RWPE1 (cell line): ENCODE measurements around the gene CCBE1.

Experiments
- CTCF ChIA-PET: fragments of 350-600 bp; sonication (Branson Sonifier 250); formaldehyde crosslinking; extraction: SDS; loops from one replicate; lab custom pipeline; 2021; lab: Yijun Ruan, JAX
- POLR2A ChIA-PET: fragments of 400-600 bp; formaldehyde crosslinking; extraction: SDS; loops from one replicate; lab custom pipeline; 2020; ENCODE audit warnings: antibody characterized with exemption; ENCODE audit not compliant: low non-redundant PET; lab: Yijun Ruan, JAX
- DNase-seq: peaks from one replicate; pipeline ENCODE4 v3.0.0; 2012; ENCODE audit warnings: low spot score
- H3K27ac ChIP-seq: fragments of 450-650 bp; 2 replicates; pipeline ENCODE4 v1.5.1; 2017
- CTCF ChIP-seq: fragments of 450-650 bp; conservative IDR thresholded peaks from 2 replicates; pipeline ENCODE4 v1.5.1; 2017; ENCODE audit warnings: low read depth, mild to moderate bottlenecking

The CCBE1 gene

GRCh38 chr18:59385191-59385590 lies 312.0 kb downstream of the CCBE1 start:
- no peak overlapping the region for H3K27ac ChIP-seq
- no peak for TF ChIP-seq CTCF
- DNase-seq: no peak
- POLR2A ChIA-PET: no interaction called here
- CTCF ChIA-PET: interaction anchor here (1.8 kb wide), 1 partner anchor 17 kb away, joined by 5 read pairs; no protein-coding TSS in a partner anchor

GRCh38 chr18:59383851-59384250 lies 313.4 kb downstream of the CCBE1 start:
- no peak for DNase-seq
- H3K27ac ChIP-seq: no peak overlapping the region
- CTCF ChIA-PET: interaction anchor here (0.6 to 1.8 kb wide), 3 partner anchors 18 to 314 kb away, joined by 3 to 5 read pairs (median 3); no protein-coding TSS in a partner anchor
- POLR2A ChIA-PET: no interaction called here
- no peak for TF ChIP-seq CTCF

- H3K27ac ChIP-seq: no peak overlapping the region
- DNase-seq: no peak
- CTCF ChIA-PET: no interaction called here
- no peak for TF ChIP-seq CTCF
- POLR2A ChIA-PET: no interaction called here
Observed at GRCh38 chr18:59382383-59382782, 314.8 kb downstream of the CCBE1 start.

GRCh38 chr18:59381949-59382348 lies 315.3 kb downstream of the CCBE1 start:
- no peak overlapping the region for H3K27ac ChIP-seq
- ChIA-PET POLR2A (no interaction called here), CTCF (no interaction called here)
- DNase-seq: no peak
- TF ChIP-seq CTCF: no peak
